ENCODE data around the gene SYNPO. TPM values are rescaled to one million over a fixed set of nuclear protein-coding genes. Genes with fewer than 3 reads are reported as not detected.

The SYNPO gene
- polyA plus RNA-seq, 2 of the 4 experiments (the other 2 are of a cell fraction): 13.7 to 33.9 TPM

GRCh38 chr5:150595466-150596031 is 44.9 kb upstream of the SYNPO start:
- Histone ChIP-seq H3K9me3 (no peaks in the 10 kb centered on the region), H3K4me3 (no peak overlapping the region), H3K4me2 (no peak overlapping the region), H3K4me1 (peaks cover 12% of the 10 kb centered on the region), H3K27ac (no peak overlapping the region)
- DNase-seq (ENCODE audit: low read depth in 1 of 2, low spot score in 1 of 2): no peak
- ATAC-seq: no peak
- TF ChIP-seq GATA3 (IDR thresholded peaks at IDR 0.05; ENCODE audit: borderline replicate concordance) (no peak), JUN (IDR thresholded peaks at IDR 0.05) (no peak), KDM1A (IDR thresholded peaks at IDR 0.05; ENCODE audit: low read depth) (no peak), FOXS1 (CRISPR knock-in tag; IDR thresholded peaks at IDR 0.05) (no peak), ZFP36 (IDR thresholded peaks at IDR 0.05; ENCODE audit: borderline replicate concordance, partially characterized antibody) (no peak), HOXA7 (CRISPR knock-in tag; IDR thresholded peaks at IDR 0.05) (no peak), ZSCAN20 (CRISPR knock-in tag; IDR thresholded peaks at IDR 0.05) (no peak), CBX8 (IDR thresholded peaks at IDR 0.05) (no peak), TP53 (CRISPR knock-in tag; IDR thresholded peaks at IDR 0.05) (no peak), EP300 (IDR thresholded peaks at IDR 0.05) (no peak), CBX2 (IDR thresholded peaks at IDR 0.05; ENCODE audit: borderline replicate concordance, low read depth) (no peak), RFX5 (IDR thresholded peaks at IDR 0.05) (no peak), MAFK (IDR thresholded peaks at IDR 0.05; ENCODE audit: partially characterized antibody) (no peak), MAX (IDR thresholded peaks at IDR 0.05) (no peak), BHLHE40 (IDR thresholded peaks at IDR 0.05; ENCODE audit: low read depth, low read length) (no peak), CTCF (IDR thresholded peaks at IDR 0.05) (no peak), EHF (CRISPR knock-in tag; IDR thresholded peaks at IDR 0.05) (no peak), CEBPB (IDR thresholded peaks at IDR 0.05) (no peak), FOSL2 (IDR thresholded peaks at IDR 0.05) (no peak), FOSL2 (CRISPR knock-in tag; IDR thresholded peaks at IDR 0.05) (no peak)
- ChIA-PET POLR2A (no interaction called here), CTCF (interaction anchor here (0.9 to 1.3 kb wide), 2 partner anchors 14 to 19 kb away, joined by 3 read pairs; no protein-coding TSS in a partner anchor)
- 85% methylated on average over 11 of the region's 12 CpGs for WGBS (ENCODE audit: missing lambda C conversion rate)
- no peak for FAIRE-seq

- 84% methylated on average over 8 of the region's 9 CpGs for WGBS (ENCODE audit: missing lambda C conversion rate)
- TF ChIP-seq ELK1 (IDR thresholded peaks at IDR 0.05; ENCODE audit: low read depth, low read length) (no peak), HOXB5 (CRISPR knock-in tag; IDR thresholded peaks at IDR 0.05) (no peak), CTCF (IDR thresholded peaks at IDR 0.05) (no peak), ATOH8 (CRISPR knock-in tag; IDR thresholded peaks at IDR 0.05; ENCODE audit: low read depth) (no peak), ZNF302 (CRISPR knock-in tag; IDR thresholded peaks at IDR 0.05) (no peak), HOXA7 (CRISPR knock-in tag; IDR thresholded peaks at IDR 0.05) (no peak), CBX2 (IDR thresholded peaks at IDR 0.05; ENCODE audit: borderline replicate concordance, low read depth) (no peak), ZFP36 (IDR thresholded peaks at IDR 0.05; ENCODE audit: borderline replicate concordance, partially characterized antibody) (no peak), HMGXB4 (CRISPR knock-in tag; IDR thresholded peaks at IDR 0.05; ENCODE audit: borderline replicate concordance) (no peak), MYC (IDR thresholded peaks at IDR 0.05; ENCODE audit: borderline replicate concordance, low read length) (no peak), E2F6 (IDR thresholded peaks at IDR 0.05; ENCODE audit: borderline replicate concordance, low read depth) (no peak), POLR2AphosphoS2 (conservative IDR thresholded peaks at IDR 0.05; ENCODE audit: low read length) (no peak), JUN (IDR thresholded peaks at IDR 0.05) (no peak), RNF2 (IDR thresholded peaks at IDR 0.05; ENCODE audit: borderline replicate concordance, low read depth) (no peak), MAX (IDR thresholded peaks at IDR 0.05) (no peak)
These were observed 44.1 kb upstream of the SYNPO start for GRCh38 chr5:150596313-150596712.

More at GRCh38 chr5:150596313-150596712, 44.1 kb upstream of the SYNPO start:
- ChIA-PET CTCF (interaction anchor here (0.9 kb wide), 1 partner anchor 20 kb away, joined by 3 read pairs; no protein-coding TSS in a partner anchor), POLR2A (no interaction called here)
- no peak overlapping the region for H3K4me2 ChIP-seq
- no peaks in the 10 kb centered on the region for H3K9me3 ChIP-seq
- no peak overlapping the region for H3K27ac ChIP-seq
- H3K4me3 ChIP-seq: no peak overlapping the region
- ATAC-seq: no peak
- DNase-seq (ENCODE audit: low read depth in 1 of 2, low spot score in 1 of 2): no peak
- no peak for FAIRE-seq
- peaks cover 14% of the 10 kb centered on the region for H3K4me1 ChIP-seq
